Adrenal gland (tissue), 12 donors: ENCODE data around the gene FRY. TPM values are rescaled to one million over a fixed set of nuclear protein-coding genes. Genes with fewer than 3 reads are reported as not detected.

ENCODE experiments used
- DNase-seq, 7 donors: peaks; one replicate each; pipeline ENCODE4 v3.0.0-alpha.2; 2019 to 2020
- H3K27ac ChIP-seq, 5 donors: fragments of 200-600 bp; sonication (generic) in 4 of 5; 1 replicate in 3 of 5; 2 replicates in 2 of 5; pipeline versions ENCODE4 v1.5.1 to v1.8.0; 2016 to 2020; ENCODE audit warnings: mild to moderate bottlenecking in 1 of 5
- H3K27me3 ChIP-seq: fragments of 200-600 bp; 2 replicates; pipeline ENCODE4 v1.8.0; 2021
- H3K36me3 ChIP-seq, 2 donors: fragments of 200-600 bp; replicated peaks in 1 of 2; 1 replicate in 1 of 2; 2 replicates in 1 of 2; pipeline versions ENCODE4 v1.5.1 to v1.8.0; 2018 to 2022
- H3K4me1 ChIP-seq, 2 donors: fragments of 200-600 bp; replicated peaks in 1 of 2; 1 replicate in 1 of 2; 2 replicates in 1 of 2; pipeline versions ENCODE4 v1.5.1 to v1.8.0; 2018 to 2021
- H3K4me3 ChIP-seq, 4 donors: fragments of 200-600 bp; sonication (generic) in 3 of 4; one replicate each; pipeline ENCODE4 v1.5.1; 2016 to 2018
- H3K9me3 ChIP-seq, 3 donors: fragments of 200-600 bp; sonication (generic) in 1 of 3; replicated peaks in 1 of 3; 1 replicate in 2 of 3; 2 replicates in 1 of 3; pipeline versions ENCODE4 v1.5.1 to v1.8.0; 2016 to 2021
- POLR2A ChIP-seq, 2 donors: fragments of 450-650 bp; IDR thresholded peaks; one replicate each; pipeline ENCODE4 v1.6.1; 2017; ENCODE audit warnings: antibody characterized with exemption in 2 of 2, mild to moderate bottlenecking in 2 of 2, moderate library complexity in 1 of 2
- WGBS, 4 donors: extraction: QIAGEN DNeasy Blood & Tissue Kit in 2 of 4; methylation state at CpG; one replicate each; pipeline versions ENCODE4 v1.1.5 to v1.1.7; 2013 to 2017; 5-methylcytosine and 5-hydroxymethylcytosine counted together
- intact Hi-C, 2 donors: fragments of 100-400 bp; cut with DNase I; formaldehyde crosslinking; loops; one replicate each; pipeline versions ENCODE4 v1.14.1 to v1.15.0; 2022 to 2023
- polyA plus RNA-seq, 3 donors: library from polyadenylated mRNA; stranded (reverse); fragments of 200-250 nt in 2 of 3; fragments of 350-450 nt in 1 of 3; fragmentation: Illumina TruSeq in 1 of 3; extraction: RNeasy Lipid Tissue Mini Kit (QIAGEN cat#74804) in 1 of 3; gene quantifications; one replicate each; pipeline ENCODE4 v1.2.3, GENCODE V29; 2013 to 2014
- total RNA-seq, 9 donors: library from RNA; depleted of rRNA in 4 of 9; stranded (reverse); fragments of >200 nt in 4 of 9; fragments of 120-200 nt in 1 of 9; fragmentation: NEBNext Ultra II Directional in 1 of 9; extraction: Animal tissue kit (Norgen Biotek cat#: 25700) in 1 of 9; gene quantifications; one replicate each; pipeline versions ENCODE4 v1.1.0 to v1.2.4, GENCODE V29; 2013 to 2023
- TF ChIP-seq, protein P1 (sequence below), 6 experiments: fragments of 450-650 bp in 4 of 6; fragments of 200-600 bp in 2 of 6; sonication (generic) in 1 of 6; IDR thresholded peaks; 1 replicate in 5 of 6; 2 replicates in 1 of 6; pipeline versions ENCODE4 v1.5.1 to v1.8.0; 2016 to 2021; ENCODE audit warnings: antibody characterized with exemption in 6 of 6, mild to moderate bottlenecking in 2 of 6, moderate library complexity in 1 of 6
- donor health status: healthy with polysubstance abuse.
- donor health status: Bipolar disorder and iron deficiency.
- donor health status: DM: yes; HTN: yes; CAD: no.
- donor health status: DM: no; HTN: no; CAD: no.
- donor health status: DM: no; HTN: no; CAD: no.
- donor health status: DM: yes; HTN: yes; CAD: no.

Gene FRY
- total and polyA plus RNA-seq, 12 donors = 1.5 to 17.2 (median 7.3) TPM

DNA sequence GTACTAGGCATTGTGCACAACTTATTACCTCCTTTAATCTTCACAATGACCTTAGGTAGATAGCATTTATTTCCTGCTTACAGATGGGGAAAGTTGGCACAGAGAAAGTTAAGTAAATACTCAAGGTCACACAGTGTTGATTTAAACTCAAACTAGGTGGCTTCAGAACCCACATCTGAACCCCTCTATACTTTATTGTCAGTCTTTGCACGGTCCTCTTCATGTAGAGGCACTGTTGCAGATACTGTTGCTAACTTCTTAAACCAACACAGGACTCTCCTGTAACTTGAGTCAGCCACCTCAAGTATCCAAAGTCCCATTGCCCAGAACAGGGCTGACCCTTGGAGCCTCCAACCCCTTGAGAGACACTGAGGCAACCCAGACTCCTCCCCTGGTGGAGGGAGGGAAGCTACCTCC, 48.8 kb downstream of the FRY start:
- H3K4me1 ChIP-seq = no peaks in the 10 kb centered on the region
- TF ChIP-seq, protein P1, sequence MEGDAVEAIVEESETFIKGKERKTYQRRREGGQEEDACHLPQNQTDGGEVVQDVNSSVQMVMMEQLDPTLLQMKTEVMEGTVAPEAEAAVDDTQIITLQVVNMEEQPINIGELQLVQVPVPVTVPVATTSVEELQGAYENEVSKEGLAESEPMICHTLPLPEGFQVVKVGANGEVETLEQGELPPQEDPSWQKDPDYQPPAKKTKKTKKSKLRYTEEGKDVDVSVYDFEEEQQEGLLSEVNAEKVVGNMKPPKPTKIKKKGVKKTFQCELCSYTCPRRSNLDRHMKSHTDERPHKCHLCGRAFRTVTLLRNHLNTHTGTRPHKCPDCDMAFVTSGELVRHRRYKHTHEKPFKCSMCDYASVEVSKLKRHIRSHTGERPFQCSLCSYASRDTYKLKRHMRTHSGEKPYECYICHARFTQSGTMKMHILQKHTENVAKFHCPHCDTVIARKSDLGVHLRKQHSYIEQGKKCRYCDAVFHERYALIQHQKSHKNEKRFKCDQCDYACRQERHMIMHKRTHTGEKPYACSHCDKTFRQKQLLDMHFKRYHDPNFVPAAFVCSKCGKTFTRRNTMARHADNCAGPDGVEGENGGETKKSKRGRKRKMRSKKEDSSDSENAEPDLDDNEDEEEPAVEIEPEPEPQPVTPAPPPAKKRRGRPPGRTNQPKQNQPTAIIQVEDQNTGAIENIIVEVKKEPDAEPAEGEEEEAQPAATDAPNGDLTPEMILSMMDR (IDR thresholded peaks at IDR 0.05) = no peak
- TF ChIP-seq POLR2A (IDR thresholded peaks at IDR 0.05) = no peak
- DNase-seq = no peak
- H3K9me3 ChIP-seq = no peaks in the 10 kb centered on the region
- H3K27ac ChIP-seq = no peak overlapping the region
- H3K27me3 ChIP-seq = no peaks in the 10 kb centered on the region
- no peak overlapping the region for H3K4me3 ChIP-seq
- 60 to 77% (median 64%) methylated on average over 1 of the region's 1 CpG for WGBS, 4 donors
- no peaks in the 10 kb centered on the region for H3K36me3 ChIP-seq
- intact Hi-C loops = no loop called here

DNA sequence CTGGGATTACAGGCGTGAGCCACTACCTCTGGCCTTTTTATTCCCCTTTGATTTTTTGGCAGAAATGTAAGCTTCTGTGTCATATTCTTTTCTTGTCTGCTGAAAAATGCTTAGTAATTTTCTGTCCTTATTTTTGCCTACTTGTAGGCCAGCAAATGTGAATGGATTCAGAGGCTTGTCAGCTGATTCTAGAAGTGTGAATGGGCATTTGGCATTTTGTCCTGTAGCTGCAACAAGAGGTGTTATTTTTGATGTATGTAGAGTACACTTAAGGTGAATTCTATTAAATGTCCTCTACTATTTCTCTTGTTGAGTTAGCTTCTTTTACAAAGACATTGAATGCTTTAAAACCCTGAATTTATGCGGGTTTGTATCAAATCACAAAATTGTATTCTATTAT, 50.0 kb downstream of the FRY start:
- Histone ChIP-seq H3K36me3 (no peaks in the 10 kb centered on the region), H3K27ac (no peak overlapping the region), H3K4me3 (no peak overlapping the region), H3K9me3 (no peaks in the 10 kb centered on the region), H3K4me1 (no peaks in the 10 kb centered on the region), H3K27me3 (no peaks in the 10 kb centered on the region)
- intact Hi-C loops = no loop called here
- TF ChIP-seq, protein P1 (IDR thresholded peaks at IDR 0.05) = no peak
- TF ChIP-seq POLR2A (IDR thresholded peaks at IDR 0.05) = no peak
- DNase-seq = no peak
- WGBS, 4 donors = 93 to 100% (median 96%) methylated on average over 2 of the region's 2 CpGs

DNA sequence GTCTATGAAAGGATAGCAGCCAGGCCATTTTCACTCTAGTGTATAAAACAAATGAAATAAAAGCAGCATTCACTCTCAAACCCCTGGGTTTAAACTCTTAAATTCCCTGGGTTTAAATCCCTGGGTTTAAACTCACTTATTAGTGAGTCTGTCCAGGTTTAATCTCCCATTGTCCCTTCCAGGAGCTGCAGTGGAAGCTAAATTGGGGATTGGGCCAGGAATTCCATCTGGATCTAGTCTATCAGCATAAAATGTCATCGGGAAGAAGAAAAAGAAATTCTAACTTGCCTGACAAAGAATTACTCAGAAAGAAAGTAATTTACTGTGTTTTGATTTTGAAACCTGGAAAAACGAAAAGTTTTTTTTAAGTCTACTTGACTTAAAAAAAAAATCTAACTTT, 54.8 kb downstream of the FRY start:
- no peak for TF ChIP-seq POLR2A (IDR thresholded peaks at IDR 0.05)
- TF ChIP-seq, protein P1 (IDR thresholded peaks at IDR 0.05) = no peak
- WGBS, 4 donors = 53 to 56% (median 54%) methylated on average over 2 of the region's 2 CpGs
- Histone ChIP-seq H3K36me3 (no peaks in the 10 kb centered on the region), H3K9me3 (no peaks in the 10 kb centered on the region), H3K4me1 (no peaks in the 10 kb centered on the region), H3K27ac (no peak overlapping the region), H3K27me3 (no peaks in the 10 kb centered on the region), H3K4me3 (no peak overlapping the region)
- DNase-seq = no peak
- intact Hi-C loops = no loop called here

DNA sequence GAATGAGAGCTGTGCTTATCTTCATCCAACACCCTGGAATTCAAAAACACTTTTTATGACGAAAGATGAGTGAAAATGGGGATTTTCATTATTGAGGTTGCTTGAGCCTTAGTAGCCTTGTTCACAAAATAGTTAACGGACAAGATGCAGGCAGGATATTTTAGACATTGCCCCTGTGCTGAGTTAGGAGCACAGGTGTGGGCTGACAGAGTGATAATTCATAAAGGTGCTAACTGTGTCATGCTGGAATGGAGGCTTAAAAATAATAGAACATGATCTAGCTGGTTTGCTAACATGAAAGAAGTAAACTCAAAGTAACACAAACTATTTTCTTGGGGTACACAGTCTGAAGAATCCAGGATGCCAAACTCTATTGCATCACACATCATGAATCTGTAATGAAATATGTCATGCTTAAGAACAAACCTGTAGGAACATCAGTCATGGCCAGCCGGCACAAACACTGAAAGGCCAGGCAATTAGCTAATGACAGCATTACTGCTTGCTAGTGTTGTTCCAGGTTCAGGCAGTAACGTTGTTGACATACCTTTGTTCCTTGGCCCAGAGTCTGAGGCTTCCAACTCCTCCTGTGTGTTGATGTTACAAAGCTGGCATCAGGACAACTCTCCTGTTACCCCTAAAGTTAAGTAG, 55.3 kb downstream of the FRY start:
- intact Hi-C loops = no loop called here
- Histone ChIP-seq H3K4me3 (no peak overlapping the region), H3K4me1 (no peaks in the 10 kb centered on the region), H3K27me3 (no peaks in the 10 kb centered on the region), H3K9me3 (no peaks in the 10 kb centered on the region), H3K36me3 (no peaks in the 10 kb centered on the region), H3K27ac (no peak overlapping the region)
- WGBS, 4 donors = 74 to 83% (median 76%) methylated on average over 4 of the region's 4 CpGs
- no peak for TF ChIP-seq POLR2A (IDR thresholded peaks at IDR 0.05)
- TF ChIP-seq, protein P1 (IDR thresholded peaks at IDR 0.05) = no peak
- no peak for DNase-seq
